Prostate gland (tissue), 2 donors: ENCODE data around the gene PRDM11. TPM values are rescaled to one million over a fixed set of nuclear protein-coding genes. Genes with fewer than 3 reads are reported as not detected.

Experiments
- DNase-seq: peaks from one replicate; pipeline ENCODE4 v3.0.0-alpha.2; 2019; ENCODE audit warnings: low spot score
- H3K27ac ChIP-seq, 2 donors: fragments of 200-600 bp; sonication (generic); 2 replicates each; pipeline ENCODE4 v1.5.1; 2017 to 2019
- H3K27me3 ChIP-seq: fragments of 200-600 bp; sonication (generic); replicated peaks from 2 replicates; pipeline ENCODE4 v1.5.1; 2019; ENCODE audit not compliant: insufficient read depth
- H3K36me3 ChIP-seq, 2 donors: fragments of 200-600 bp; sonication (generic); 1 replicate in 1 of 2; 2 replicates in 1 of 2; pipeline versions ENCODE4 v1.5.1 to v1.8.1; 2017 to 2019
- H3K4me1 ChIP-seq: fragments of 200-600 bp; sonication (generic); replicated peaks from 2 replicates; pipeline ENCODE4 v1.5.1; 2019
- H3K4me3 ChIP-seq, 2 donors: fragments of 200-600 bp; sonication (generic); 2 replicates each; pipeline ENCODE4 v1.5.1; 2017 to 2019
- H3K9me3 ChIP-seq: fragments of 200-600 bp; sonication (generic); 2 replicates; pipeline ENCODE4 v1.5.1; 2017
- POLR2A ChIP-seq: fragments of 450-650 bp; IDR thresholded peaks from one replicate; pipeline ENCODE4 v1.6.1; 2016; ENCODE audit warnings: antibody characterized with exemption, mild to moderate bottlenecking
- POLR2AphosphoS5 ChIP-seq: sonication (generic); formaldehyde crosslinking; IDR thresholded peaks from one replicate; pipeline ENCODE4 v1.6.1; 2017; ENCODE audit warnings: antibody characterized with exemption
- WGBS: methylation state at CpG from one replicate; pipeline ENCODE4 v1.1.5; 2018; 5-methylcytosine and 5-hydroxymethylcytosine counted together
- intact Hi-C: fragments of 100-400 bp; cut with DNase I; formaldehyde crosslinking; loops from one replicate; pipeline ENCODE4 v1.14.2; 2022
- total RNA-seq, 2 donors: library from RNA; depleted of rRNA; stranded (reverse); fragments of >200 nt; gene quantifications; one replicate each; pipeline ENCODE4 v1.1.0, GENCODE V29; 2016
- TF ChIP-seq, protein P1 (sequence below), 4 experiments: fragments of 200-600 bp in 2 of 4; fragments of 450-650 bp in 2 of 4; sonication (generic) in 2 of 4; IDR thresholded peaks; 1 replicate in 3 of 4; 2 replicates in 1 of 4; pipeline ENCODE4 v1.5.1; 2016 to 2019; ENCODE audit warnings: antibody characterized with exemption in 4 of 4, mild to moderate bottlenecking in 2 of 4, moderate library complexity in 2 of 4

PRDM11 gene
- total RNA-seq, 2 donors from 2014 or later = 13.1 to 15.3 TPM

DNA sequence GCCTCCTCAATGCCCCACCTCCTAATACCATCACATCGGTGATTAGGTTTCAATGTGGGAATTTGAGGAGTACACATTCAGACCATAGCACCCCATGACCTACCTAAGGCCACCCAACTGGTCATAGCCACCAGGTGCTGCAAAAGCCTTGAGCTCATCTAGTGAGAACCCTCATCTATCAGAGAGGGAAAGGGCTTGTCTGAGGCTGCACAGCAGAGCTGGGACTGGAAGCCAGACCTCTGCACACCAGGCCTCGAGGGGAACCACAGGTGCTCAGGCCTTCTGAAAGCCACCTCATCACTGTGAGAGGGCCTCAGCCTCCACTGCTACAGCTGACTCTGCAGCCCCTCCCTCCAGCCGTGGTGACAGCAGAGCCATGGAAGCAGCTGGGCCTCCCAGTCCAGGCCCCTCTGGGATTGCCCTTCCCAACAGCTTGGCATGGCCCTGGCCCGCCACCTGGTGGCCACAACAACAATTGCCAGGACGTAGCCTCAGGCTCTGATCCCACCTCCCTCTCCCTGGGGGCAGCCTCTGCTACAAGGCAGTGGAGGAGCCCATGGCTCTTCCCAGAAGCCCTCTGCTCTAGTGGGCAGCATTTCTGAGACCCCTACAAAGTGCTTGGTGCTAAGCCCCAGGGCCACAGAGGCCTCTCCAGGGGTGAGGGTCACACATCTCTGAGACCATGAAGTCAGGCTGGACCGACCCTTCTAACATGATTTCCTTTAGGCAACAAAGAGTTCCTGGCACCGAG is 41.0 kb upstream of the PRDM11 start:
- 37% methylated on average over 7 of the region's 7 CpGs for WGBS
- H3K27ac ChIP-seq = no peak overlapping the region
- no peaks in the 10 kb centered on the region for H3K36me3 ChIP-seq
- TF ChIP-seq POLR2AphosphoS5 = no peak
- TF ChIP-seq, protein P1, sequence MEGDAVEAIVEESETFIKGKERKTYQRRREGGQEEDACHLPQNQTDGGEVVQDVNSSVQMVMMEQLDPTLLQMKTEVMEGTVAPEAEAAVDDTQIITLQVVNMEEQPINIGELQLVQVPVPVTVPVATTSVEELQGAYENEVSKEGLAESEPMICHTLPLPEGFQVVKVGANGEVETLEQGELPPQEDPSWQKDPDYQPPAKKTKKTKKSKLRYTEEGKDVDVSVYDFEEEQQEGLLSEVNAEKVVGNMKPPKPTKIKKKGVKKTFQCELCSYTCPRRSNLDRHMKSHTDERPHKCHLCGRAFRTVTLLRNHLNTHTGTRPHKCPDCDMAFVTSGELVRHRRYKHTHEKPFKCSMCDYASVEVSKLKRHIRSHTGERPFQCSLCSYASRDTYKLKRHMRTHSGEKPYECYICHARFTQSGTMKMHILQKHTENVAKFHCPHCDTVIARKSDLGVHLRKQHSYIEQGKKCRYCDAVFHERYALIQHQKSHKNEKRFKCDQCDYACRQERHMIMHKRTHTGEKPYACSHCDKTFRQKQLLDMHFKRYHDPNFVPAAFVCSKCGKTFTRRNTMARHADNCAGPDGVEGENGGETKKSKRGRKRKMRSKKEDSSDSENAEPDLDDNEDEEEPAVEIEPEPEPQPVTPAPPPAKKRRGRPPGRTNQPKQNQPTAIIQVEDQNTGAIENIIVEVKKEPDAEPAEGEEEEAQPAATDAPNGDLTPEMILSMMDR (IDR thresholded peaks at IDR 0.05) = peak; percentile 83 to 95 (median 90)
- H3K4me1 ChIP-seq = no peaks in the 10 kb centered on the region
- intact Hi-C loops = loop anchor here (5.0 kb wide), 1 partner anchor 483 kb away; no protein-coding TSS in a partner anchor
- H3K4me3 ChIP-seq = no peak overlapping the region
- peaks cover 4% of the 10 kb centered on the region for H3K27me3 ChIP-seq
- DNase-seq = peak; percentile 63
- no peaks in the 10 kb centered on the region for H3K9me3 ChIP-seq

DNA sequence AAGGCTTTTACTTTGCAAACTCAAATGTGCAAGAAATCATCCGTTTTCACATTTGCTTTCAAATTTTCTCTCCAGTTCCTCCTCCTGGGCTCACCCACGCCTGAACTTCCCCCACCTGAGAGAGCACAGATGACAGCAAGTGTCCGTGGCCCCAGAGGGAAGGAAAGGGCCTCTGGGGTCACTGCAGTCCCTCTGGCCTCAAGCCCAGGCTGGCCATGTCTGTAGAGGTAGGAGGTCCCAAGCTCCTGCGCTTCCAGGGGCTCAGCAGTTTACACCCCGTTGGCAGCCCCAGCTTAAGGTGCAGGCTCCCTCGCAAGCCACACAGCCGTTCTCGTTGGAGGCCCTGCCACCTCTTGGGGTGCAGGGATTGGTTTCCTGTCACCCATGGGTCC is 40.5 kb upstream of the PRDM11 start:
- H3K9me3 ChIP-seq = no peaks in the 10 kb centered on the region
- no peak overlapping the region for H3K27ac ChIP-seq
- H3K4me3 ChIP-seq = no peak overlapping the region
- H3K4me1 ChIP-seq = no peaks in the 10 kb centered on the region
- H3K36me3 ChIP-seq = no peaks in the 10 kb centered on the region
- intact Hi-C loops = loop anchor here (5.0 kb wide), 1 partner anchor 484 kb away; no protein-coding TSS in a partner anchor
- TF ChIP-seq POLR2AphosphoS5 (no peak), POLR2A (no peak)
- TF ChIP-seq, protein P1 (IDR thresholded peaks at IDR 0.05) = no peak
- DNase-seq = no peak
- WGBS = 67% methylated on average over 8 of the region's 8 CpGs
- H3K27me3 ChIP-seq = peaks cover 4% of the 10 kb centered on the region

DNA sequence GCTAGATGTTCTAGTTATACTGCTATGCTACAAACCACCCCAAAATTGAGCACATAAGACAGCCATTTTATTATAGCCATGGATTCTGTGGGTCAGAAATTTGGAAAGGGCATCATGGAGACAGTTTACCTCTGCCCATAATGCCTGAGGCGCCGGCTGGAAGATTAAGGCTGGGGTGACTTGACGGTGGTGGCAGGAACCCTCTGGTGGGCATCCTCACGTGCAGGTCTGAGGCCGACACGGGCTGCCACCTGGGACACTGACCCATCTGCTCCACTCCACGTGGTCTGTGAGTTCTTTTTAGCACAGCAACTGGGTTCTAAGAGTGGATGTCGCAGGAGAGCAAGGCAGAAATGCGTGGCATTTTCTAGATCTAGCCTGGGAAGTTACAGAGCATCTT is 40.0 kb upstream of the PRDM11 start:
- H3K4me3 ChIP-seq = no peak overlapping the region
- DNase-seq = no peak
- no peaks in the 10 kb centered on the region for H3K36me3 ChIP-seq
- H3K4me1 ChIP-seq = no peaks in the 10 kb centered on the region
- H3K27me3 ChIP-seq = peaks cover 4% of the 10 kb centered on the region
- 81% methylated on average over 9 of the region's 9 CpGs for WGBS
- no peaks in the 10 kb centered on the region for H3K9me3 ChIP-seq
- no peak overlapping the region for H3K27ac ChIP-seq
- TF ChIP-seq, protein P1 (IDR thresholded peaks at IDR 0.05) = no peak
- TF ChIP-seq POLR2A (no peak), POLR2AphosphoS5 (no peak)
- intact Hi-C loops = loop anchor here (5.0 kb wide), 1 partner anchor 484 kb away; no protein-coding TSS in a partner anchor

DNA sequence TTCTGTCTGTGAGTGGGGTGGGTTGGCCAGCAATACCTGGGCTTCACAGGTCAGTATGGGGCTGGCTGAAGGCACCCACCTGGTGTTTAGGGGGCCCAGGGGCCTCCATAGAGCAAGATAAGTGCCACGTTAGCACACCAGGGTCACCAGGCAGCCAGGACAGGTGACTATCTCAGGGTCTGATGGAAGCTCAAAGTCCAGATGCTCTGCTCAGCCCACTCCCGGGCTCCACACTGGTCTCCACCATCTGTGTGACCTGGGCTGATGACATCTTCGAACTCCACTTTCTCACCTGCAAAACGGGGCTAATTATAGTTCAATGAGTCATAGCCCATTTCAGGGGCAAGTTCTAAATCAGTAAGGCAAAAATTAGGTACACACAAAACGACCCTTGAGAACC is 39.4 kb upstream of the PRDM11 start:
- Histone ChIP-seq H3K9me3 (no peaks in the 10 kb centered on the region), H3K4me3 (no peak overlapping the region), H3K27ac (no peak overlapping the region), H3K36me3 (no peaks in the 10 kb centered on the region), H3K4me1 (no peaks in the 10 kb centered on the region), H3K27me3 (peaks cover 4% of the 10 kb centered on the region)
- intact Hi-C loops = loop anchor here (5.0 kb wide), 1 partner anchor 485 kb away; no protein-coding TSS in a partner anchor
- TF ChIP-seq POLR2A (no peak), POLR2AphosphoS5 (no peak)
- TF ChIP-seq, protein P1 (IDR thresholded peaks at IDR 0.05) = no peak
- WGBS = 63% methylated on average over 5 of the region's 5 CpGs
- no peak for DNase-seq
